ENCODE data around the gene DUSP22.

Gene DUSP22

DNA sequence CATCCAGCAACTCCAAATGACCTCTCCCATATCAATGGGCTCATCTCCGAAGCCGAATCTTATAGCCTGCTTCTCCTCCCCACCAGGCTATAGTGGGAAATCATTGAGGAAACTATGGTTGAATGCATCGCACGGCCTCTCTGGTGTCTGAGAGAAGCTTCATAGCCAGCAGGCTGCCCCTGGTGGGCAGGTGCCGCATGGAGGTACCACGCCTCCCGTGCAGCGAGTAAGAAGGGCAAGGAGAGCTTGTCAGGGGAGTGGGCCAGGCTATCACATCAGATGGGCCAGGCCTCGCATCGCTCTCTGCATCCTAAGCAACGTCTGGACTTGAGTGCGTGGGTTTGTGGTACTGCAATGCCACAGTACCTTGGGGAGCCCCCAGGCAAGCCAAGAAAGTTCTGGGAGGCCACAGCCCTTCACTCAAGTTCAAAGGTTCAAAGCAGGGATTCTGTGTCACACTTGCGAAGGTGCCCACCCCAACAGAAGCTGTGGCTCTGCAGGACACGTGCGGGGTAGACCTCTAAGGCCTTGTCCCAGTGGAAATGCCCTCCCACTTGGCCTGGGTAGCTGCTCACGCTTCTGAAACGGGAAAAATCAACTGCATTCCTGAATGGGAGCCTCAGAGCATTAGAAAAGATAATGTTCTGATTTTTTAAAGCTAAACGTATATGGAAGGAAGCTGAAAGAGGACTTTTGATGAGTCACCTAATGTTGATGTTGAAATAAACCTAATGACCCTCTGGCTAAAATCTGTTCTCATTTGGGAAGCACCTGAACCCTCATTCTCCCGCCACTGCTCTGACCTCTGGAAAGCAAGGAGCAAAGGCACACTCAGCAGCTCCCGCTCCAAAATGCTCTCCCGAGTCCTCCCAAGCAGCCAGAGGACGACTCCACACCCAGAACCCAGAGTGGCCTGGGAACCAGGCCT, 90.9 kb downstream of the DUSP22 start:
- no peak for DNase-seq

DNA sequence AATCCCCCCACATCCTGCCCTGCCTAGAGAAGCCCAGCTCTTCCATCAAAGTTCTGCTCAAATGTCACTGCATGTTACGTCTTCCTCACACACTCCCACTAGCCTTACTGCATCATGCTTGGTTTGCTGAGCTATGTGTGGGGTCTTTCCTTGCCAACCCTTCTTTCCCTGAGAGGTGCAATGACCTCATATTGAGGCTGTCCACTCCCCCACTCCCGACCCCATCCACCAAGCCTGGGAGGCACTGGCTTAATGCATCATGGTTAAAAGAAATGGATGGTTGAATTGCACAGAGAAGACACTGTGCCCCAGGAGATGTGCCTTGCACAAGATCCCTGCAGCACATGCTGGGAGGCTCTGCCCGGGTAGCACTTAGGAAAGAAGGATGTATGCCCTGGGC, 91.6 kb downstream of the DUSP22 start:
- DNase-seq: no peak

DNA sequence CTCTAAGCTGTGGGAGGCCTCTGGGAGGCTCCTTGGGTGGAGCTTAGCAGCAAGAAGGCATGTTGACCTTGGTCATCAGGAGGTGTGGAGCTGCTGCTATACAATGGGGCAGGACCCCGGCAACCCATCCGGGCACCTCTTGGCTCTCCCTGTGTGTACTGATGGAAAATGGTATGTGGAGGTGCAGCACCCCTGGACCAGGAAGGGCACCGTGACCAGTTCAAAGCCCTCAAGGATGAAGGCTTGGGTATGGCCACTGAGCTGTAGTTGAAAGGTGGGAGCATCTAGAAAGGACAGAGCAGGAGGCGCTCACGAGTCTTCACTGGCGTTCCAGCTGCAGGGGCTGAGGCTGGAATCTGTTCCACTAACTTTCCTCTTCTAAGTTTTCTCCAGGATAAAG, 92.6 kb downstream of the DUSP22 start:
- no peak for DNase-seq

DNA sequence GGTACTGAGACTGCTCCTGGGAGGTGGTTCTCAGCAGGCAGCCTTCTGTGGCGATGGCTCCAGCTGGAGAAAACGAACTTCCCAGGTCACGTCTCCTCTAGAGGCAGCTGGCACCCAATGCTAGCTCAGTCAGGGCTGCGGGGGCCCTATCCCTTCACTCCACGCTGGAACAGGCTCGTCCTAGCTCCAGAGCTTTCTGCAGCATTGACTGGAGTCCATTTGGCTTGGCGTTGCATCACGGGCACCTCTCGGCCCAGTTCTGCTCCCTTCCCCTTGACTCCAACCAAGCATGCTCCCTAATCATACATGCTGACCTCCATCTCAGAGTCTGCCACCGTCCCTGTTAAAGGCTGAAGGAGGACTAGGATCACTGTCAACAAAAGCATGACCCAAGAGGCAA, 93.3 kb downstream of the DUSP22 start:
- DNase-seq: no peak

DNA sequence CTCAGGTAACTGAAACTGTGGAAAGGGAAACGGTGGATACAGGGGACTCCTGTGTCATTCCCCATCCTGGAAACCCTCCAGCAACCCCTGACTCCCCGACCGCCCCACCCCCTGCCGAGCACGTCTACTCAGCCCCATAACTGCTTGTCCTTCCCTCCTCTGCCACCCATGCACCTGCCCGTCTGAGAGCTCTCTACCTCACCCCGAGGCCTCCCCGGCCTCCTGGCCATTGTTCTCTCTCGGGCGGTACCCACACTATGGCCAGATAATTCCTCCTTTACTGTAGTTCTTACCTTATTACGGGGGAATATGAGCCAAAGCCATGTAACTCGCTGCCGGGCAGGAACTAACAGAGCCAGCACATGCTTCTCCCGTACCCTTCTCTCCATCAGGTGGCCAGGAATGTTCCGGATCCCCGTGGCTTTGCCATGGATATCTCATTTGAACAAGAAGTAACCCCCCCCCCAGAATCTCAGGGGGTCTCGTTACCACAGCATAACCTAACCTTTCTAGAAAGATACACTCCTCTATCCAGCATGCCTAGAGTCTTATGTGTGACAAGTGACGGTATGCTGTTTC, 94.5 kb downstream of the DUSP22 start:
- no peak for DNase-seq

DNA sequence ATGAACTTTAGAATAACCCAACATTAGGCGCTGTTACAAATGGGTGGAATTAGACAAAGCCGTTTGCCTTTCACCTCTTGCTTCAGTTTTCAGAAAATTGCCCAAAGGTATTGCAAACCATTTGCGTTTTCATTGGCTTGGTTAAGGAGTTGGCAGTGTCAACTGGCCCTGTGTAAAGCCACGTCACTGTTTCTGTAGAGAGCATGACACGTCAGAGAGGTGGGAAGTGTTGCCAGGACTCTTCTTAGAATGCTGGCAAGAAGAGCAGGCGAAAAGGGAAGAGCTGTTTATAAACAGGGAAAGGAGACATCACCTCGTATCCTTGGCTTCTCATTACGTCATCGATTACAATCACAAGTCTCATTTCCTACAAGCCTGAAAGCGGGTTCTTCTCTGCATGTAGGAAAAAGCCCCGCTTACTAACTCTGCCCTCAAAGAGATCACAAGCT, 95.0 kb downstream of the DUSP22 start:
- DNase-seq: no peak

DNA sequence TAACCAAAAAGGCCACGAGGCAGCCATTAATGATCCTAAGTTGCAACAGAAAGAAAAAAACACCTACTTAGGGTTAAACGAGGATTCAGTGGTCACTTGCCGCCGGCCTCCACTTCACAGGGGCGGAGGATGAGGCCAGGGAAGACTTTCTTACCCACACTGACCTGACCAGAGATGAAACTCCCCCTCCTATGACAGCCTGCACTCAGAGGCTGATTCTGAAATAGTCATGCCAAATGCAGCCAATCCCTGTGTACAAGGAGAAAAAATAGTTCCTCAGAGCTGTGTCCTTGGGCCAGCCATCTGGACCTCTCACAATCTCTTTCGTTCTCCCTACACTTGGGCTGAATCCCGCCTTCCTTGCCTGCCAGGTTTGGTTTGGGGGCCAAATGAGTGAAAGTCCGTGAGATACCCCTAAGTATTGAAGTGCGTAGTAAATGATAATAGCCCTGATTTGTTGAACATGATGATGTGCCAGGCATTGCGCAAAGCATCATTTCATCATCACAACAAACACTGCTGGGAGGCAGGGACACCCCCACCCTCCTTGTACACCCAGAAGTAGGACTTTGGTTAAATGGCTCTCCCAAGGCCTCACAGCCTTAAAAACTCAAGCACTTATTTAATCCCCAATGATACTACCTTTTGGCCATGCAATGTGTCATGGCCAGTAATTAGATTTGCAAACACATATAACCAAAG, 96.1 kb downstream of the DUSP22 start:
- DNase-seq: no peak

DNA sequence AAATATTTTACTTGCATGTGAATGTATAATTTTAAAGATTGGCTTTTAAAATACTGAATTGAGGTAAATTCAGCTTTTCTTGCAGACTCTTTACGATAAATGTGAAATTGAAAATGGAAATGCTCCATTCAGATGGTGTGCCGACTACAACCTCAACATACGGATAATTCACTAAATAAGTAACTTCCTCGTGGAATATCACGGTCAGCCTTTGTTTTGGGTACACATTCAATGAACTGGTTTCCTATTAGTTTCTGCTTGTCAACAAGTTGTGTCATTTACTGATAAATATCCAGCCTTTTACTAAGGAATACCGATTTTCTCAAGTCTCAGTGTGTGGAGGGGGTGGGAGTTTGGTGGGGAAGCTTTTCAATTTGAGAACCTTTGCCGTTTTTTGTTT, 96.9 kb downstream of the DUSP22 start:
- DNase-seq: no peak

DNA sequence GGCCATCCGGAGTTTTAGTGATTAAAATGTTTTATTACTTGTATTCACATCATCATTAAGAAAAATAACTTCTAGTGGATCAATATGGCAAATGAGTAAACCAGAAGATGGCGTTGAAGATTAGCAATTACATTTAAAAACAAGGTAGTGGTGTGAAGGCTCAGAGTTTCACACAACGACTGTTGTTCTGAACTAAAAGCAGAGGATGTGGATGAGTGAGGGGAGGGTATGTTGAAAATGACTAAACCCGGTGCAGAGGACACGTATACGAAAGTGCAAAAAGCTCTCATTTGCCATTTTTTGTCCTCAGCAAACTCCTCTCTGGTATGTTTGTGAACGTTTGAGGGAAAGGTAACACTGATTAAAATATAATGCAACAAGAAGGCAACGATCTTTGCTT, 97.3 kb downstream of the DUSP22 start:
- no peak for DNase-seq

DNA sequence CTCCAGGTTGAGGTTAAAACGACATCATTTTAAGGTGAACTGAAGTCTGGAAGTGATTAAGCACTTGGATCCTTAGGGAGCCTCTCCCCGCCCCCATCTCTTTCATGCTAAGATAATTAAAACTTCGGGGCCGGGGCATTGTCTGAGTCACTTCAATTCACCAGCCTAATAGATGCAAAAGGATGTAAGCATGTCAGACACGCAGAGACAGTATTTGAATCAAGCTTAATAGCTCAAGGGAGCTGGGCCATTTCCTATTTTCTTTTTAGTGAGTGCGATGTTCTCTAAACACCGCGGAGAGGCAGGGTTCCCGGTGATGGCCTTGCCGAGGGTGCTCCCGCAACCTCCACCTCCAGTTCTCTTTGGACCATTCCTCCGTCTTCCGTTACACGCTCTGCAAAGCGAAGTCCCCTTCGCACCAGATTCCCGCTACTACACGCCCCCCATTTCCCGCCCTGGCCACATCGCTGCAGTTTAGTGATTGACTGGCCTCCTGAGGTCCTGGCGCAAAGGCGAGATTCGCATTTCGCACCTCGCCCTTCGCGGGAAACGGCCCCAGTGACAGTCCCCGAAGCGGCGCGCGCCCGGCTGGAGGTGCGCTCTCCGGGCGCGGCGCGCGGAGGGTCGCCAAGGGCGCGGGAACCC, 98.7 kb downstream of the DUSP22 start:
- no peak for DNase-seq

DNA sequence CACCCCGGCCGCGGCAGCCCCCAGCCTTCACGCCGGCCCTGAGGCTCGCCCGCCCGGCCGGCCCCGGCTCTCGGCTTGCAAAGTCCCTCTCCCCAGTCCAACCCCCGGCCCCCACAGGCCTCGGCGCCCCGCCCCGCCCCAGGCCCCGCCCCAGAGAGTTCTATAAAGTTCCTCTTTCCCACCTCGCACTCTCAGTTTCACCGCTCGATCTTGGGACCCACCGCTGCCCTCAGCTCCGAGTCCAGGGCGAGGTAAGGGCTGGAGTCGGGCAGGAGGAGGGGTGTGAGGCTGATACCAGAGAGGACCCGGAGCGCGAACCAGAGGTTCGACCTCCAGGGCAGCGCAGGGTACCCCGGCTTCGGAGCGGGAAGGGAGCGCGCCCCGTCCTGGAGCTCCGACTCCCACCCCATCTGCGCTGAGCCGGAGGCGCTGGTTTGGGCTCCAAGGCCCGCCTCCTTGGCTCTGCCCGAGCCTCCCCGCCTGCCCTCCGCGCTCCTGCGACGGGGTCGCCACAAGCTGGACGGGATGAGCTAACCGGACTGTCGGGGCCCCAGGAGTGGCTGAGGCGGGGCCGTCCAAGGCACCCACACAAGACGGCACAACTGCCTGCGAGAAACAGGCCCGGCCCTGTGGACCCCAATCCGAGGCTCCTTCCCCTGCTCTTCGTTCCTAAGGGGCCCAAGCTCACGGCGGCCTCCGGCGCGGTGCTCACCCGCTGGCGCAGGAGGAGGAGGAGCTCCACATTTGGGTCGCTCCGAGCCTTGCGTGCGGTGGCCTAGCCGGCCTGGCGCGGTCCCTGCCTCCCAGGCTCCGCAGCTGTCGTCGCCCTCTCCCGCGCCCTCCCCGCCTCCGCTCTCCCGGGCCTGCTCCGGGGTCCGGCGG, 99.5 kb downstream of the DUSP22 start, which contains the start of gene IRF4:
TSS of gene IRF4 (plus strand) at position 194 of the 882 bp plus-strand sequence. CDS start 1,401 bp downstream, outside the sequence.
- DNase-seq: no peak

DNA sequence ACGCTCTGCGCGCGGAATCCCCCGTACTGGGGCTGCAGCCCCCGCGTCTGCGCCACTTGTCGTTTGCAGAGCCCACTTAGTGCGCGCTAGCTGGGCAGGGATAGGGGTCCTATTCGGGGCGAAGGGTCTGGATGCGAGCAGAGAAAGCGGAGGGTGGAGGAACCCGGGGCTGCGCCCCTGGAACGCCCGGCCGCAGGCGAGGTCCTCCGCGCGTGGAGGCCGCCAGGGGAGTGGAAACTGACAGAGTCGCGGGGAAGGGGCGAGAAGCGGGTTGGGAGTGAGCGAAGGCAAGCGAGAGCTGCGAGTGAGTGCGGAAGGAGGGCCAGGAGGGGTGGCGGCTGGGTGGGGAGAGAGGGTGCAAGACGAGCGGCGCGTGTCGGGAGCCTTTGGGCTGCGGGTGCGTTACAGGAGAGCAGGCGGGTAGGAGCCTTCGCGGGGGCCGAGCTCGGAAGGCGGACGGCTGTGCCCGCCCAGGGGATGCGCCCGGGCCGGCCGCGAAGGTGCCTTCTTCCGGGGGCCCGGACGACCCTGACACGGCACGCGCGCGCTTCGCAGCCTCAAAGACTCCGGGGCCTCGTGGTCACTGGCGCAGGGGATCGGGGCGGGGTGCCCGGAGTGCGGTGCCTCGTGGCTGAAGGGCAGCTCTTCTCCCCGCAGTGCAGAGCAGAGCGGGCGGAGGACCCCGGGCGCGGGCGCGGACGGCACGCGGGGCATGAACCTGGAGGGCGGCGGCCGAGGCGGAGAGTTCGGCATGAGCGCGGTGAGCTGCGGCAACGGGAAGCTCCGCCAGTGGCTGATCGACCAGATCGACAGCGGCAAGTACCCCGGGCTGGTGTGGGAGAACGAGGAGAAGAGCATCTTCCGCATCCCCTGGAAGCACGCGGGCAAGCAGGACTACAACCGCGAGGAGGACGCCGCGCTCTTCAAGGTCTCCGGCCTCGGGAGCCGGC, 100.4 kb downstream of the DUSP22 start:
- DNase-seq: no peak

DNA sequence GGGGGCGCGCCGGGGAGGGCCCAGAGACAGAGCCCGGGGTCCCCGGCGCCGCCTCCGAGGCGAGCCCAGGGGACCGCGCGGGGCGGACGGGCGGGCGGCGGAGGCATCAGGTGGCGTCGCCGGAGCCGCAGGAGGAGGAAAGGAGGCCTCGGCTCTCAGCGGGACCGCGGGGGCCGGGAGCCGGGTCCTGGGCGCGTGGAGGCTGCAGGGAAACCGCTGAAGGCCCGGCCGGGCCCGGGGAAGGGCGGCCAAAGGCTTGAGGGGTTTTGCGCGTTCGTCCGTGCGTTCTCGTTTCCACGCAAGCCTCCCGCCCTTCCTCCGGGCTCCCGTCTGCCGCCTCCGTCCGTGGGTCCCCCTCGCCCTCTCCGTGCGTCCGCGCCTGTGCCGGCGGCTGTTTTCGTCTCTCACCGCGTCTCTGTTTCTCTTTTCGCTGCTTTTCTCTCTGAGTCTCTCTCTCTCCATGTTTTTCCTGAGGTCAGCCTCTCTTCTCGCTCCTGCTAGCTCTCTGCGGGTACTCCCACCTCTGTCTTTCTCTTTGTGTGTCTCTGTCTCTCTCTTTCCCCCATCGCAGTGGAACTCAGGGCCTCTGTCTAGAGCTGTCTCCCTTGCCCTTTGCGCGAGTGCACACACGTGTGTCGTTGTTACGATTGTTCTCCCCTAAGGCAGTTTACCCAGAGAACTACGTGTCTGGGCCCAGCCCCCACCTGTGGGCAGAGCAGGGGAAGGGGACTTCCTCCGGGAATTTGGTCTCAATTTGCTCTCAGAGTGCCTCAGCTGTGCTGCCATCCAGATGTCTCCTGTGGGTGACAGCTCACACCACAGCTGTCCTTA, 101.3 kb downstream of the DUSP22 start:
- DNase-seq: no peak

DNA sequence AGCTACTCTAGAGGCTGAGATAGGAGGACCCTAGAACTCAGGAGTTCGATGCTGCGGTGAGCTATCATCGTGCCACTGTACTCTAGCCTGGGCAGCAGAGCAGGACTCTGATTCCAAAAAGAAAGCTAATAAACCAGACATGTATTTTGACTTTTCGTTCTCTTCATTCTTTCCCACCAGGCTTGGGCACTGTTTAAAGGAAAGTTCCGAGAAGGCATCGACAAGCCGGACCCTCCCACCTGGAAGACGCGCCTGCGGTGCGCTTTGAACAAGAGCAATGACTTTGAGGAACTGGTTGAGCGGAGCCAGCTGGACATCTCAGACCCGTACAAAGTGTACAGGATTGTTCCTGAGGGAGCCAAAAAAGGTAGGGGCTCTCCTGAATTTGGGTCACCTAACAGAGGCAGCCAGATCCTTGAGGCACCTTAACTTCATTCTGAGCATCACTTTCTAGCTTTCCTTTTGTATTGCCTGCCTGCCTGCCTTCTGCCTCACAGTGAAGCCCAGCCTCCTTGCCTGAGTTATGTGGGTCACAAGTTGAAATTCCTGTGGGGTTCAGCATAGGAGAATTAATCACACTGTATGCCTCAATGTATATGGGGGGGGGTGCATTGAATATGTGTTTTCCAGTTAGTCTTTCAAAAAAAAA, 102.5 kb downstream of the DUSP22 start:
- DNase-seq: no peak

DNA sequence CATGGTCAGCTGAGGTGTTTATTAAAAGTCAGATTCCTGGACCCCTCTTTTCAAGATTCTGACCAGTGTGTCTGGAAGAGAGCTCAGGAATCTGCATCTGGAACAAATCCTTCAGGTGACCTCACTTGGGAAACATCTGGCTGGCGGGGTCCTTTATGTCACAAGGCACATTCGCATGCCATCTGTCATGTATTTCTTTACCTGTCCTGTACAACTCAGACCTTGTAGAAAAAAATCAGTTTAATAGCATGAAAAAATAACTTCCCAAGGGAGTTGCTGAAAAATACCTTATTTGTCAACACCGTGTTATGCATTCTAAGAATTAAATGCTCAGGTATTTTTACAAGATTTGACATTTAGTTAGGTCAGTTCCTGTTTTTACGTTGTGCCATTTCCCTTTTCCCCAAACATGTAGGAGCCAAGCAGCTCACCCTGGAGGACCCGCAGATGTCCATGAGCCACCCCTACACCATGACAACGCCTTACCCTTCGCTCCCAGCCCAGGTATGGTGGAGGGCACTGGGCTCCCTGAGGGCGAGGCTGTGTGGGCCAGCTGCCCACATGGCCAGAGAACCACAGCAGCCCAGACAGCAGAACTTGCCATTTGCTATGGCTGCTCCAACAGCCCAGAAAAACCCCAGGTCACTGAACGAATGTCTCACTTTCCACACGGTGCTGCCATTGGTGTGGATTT, 103.3 kb downstream of the DUSP22 start:
- DNase-seq: no peak

DNA sequence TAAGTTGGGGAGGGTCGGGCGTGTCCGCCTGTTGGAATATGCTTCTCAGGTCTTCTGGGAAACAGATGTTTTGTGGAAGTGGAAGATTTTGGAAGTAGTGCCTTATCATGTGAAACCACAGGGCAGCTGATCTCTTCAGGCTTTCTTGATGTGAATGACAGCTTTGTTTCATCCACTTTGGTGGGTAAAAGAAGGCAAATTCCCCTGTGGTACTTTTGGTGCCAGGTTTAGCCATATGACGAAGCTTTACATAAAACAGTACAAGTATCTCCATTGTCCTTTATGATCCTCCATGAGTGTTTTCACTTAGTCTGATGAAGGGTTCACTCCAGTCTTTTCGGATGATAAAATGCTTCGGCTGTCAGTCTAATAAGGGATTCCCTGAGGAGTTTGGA, 103.8 kb downstream of the DUSP22 start:
- no peak for DNase-seq

DNA sequence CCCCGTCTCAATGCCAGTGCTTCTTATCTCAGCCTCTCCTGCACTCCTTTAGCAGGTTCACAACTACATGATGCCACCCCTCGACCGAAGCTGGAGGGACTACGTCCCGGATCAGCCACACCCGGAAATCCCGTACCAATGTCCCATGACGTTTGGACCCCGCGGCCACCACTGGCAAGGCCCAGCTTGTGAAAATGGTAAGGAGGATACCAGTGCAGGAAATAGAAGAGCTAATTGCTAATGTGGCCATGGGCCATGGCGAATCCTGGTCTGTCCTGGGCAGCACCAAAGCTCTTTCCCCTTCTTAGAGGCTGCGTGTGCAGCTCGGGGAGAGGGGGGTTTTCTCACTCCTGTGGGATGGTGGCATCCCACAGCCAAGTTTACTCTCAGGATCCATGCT, 104.8 kb downstream of the DUSP22 start:
- no peak for DNase-seq

DNA sequence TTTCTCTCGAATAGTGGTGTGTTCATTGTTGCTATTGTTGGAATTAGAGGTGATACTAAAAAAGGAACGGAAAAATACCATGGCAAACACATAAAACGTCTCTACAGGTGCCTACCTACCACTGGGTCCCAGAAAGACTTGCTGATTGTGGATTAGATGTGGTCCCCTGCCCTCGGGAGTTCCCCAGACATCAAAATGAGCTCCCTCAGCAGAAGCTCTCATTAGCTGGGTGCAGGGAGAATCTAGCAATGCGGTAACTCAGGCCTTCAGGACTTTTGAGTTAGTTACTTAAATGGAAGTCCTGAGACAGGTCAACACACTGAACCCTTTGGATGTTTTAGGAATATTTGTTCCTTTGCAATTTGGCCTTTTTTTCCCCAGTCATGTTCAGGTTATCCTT, 105.3 kb downstream of the DUSP22 start:
- no peak for DNase-seq

DNA sequence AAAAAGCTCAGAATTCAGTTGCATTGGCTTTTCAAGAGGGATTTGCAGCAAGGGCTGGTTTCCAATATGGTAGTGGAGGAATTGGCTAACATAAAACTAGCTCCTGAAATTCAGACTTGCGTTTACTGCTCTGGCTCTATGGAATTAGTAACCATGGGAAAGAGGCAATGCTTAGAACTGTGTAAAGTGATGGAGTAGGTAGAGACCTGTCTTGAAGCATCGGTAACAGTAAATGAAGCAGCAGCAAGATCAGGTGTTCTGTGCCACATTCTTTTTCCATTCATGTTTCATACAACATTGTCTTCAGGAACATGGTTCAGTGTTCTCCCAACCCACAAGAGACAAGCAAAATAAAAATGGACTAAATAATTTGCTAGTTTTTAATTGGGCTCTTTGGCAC, 105.8 kb downstream of the DUSP22 start:
- DNase-seq: no peak

Measured in NCI-H1048 (cell line).